Measurements from ENCODE around the gene AGRN.
A peak's percentile ranks its signal among the peaks of the same experiment; 100 is the strongest.
"Not testable (repeated sequence)": the region's sequence is repeated elsewhere in the genome, so short reads cannot be mapped to it uniquely, and the experiment has no call there.

Gene AGRN

GRCh38 chr1:982765-983436 is 37.0 kb upstream of the AGRN start:
- no peak for DNase-seq

- peak; percentile 22 for DNase-seq
These were observed 36.0 kb upstream of the AGRN start for GRCh38 chr1:983798-984475.

- no peak for DNase-seq
These were observed 35.5 kb upstream of the AGRN start for GRCh38 chr1:984476-984814.

GRCh38 chr1:985126-985525 is 34.8 kb upstream of the AGRN start:
- DNase-seq = no peak

- DNase-seq = not testable (repeated sequence)
These were observed 31.9 kb upstream of the AGRN start for GRCh38 chr1:988061-988460.

- DNase-seq = not testable (repeated sequence)
These were observed 28.6 kb upstream of the AGRN start for GRCh38 chr1:991275-991674.

- DNase-seq = no peak
These were observed 28.0 kb upstream of the AGRN start for GRCh38 chr1:991895-992294.

GRCh38 chr1:992362-992761 is 27.6 kb upstream of the AGRN start:
- DNase-seq = no peak

- no peak for DNase-seq
These were observed 26.4 kb upstream of the AGRN start for GRCh38 chr1:993379-993995.

GRCh38 chr1:994546-994945 is 25.4 kb upstream of the AGRN start:
- not testable (repeated sequence) for DNase-seq

- DNase-seq = no peak
These were observed 24.0 kb upstream of the AGRN start for GRCh38 chr1:995665-996633.

- DNase-seq = no peak
These were observed 22.8 kb upstream of the AGRN start for GRCh38 chr1:996851-997712.

GRCh38 chr1:997713-997992 is 22.3 kb upstream of the AGRN start:
- no peak for DNase-seq

GRCh38 chr1:997993-998744 is 21.8 kb upstream of the AGRN start:
- DNase-seq = no peak

GRCh38 chr1:998745-998994 is 21.2 kb upstream of the AGRN start:
- peak; percentile 21 for DNase-seq

GRCh38 chr1:998995-999724 is 20.8 kb upstream of the AGRN start:
- no peak for DNase-seq

- peak; percentile 82 for DNase-seq
These were observed 20.1 kb upstream of the AGRN start, which contains the start of gene HES4 for GRCh38 chr1:999725-1000356. Gene HES4, minus strand, starts transcription at chr1:1000097. Its CDS starts 124 bp downstream, at chr1:999973.

GRCh38 chr1:1000357-1001056 is 19.4 kb upstream of the AGRN start:
- DNase-seq = peak; percentile 52

- DNase-seq = no peak
These were observed 18.7 kb upstream of the AGRN start for GRCh38 chr1:1001057-1001783.
